DLD1 (cell line): ENCODE data around the gene IL1RAPL1.

ENCODE experiments used
- in situ Hi-C: cut with HindIII; loops from 2 replicates; pipeline ENCODE4 v1.10.0; 2017; ENCODE audit warnings: low sequenced_read_pairs

IL1RAPL1 gene

GRCh38 chrX:29491659-29492058 lies 904.4 kb downstream of the IL1RAPL1 start:
- in situ Hi-C loops, result no loop called here

GRCh38 chrX:29496636-29497180 lies 909.5 kb downstream of the IL1RAPL1 start:
- in situ Hi-C loops, result no loop called here

- in situ Hi-C loops, result no loop called here
These were observed 919.5 kb downstream of the IL1RAPL1 start for GRCh38 chrX:29506729-29507128.

DNA sequence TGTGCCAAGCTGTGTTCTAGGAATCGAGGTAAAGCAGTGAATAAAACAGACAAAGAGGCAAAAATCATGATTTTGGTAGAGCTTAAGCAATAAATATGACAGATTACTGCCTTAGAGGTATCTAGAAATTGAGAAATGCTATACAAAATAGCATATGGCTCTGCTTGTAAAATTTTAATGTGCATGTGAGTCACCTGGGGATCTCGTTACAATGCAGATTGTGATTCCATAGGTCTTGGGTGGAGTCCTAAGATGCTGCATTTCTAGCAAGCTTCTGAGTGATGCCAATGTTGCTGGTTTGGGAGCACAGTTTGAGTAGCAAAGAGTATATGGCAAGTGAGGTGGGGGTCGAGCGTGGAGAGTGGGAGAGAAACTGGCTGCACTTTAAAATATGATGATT lies 930.9 kb downstream of the IL1RAPL1 start:
- in situ Hi-C loops, result no loop called here

DNA sequence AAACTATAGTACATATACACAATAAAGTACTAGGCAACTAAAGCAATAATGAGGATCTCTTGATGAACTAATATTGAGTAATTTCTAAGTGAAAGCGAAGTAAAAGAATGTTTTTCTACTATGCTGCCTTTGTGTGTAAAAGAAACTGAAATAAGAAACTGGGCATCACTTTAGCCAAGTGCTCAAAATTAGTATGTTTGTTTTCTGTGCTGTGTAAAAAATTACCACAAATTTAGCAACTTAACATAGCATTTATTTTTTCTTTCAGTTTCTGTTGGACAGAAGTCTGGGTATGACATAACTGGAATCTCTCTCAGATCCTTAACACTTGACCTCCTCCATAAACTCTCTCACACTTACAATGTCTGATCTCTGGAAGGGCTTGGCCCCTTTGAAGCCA lies 941.0 kb downstream of the IL1RAPL1 start:
- in situ Hi-C loops, result no loop called here

- in situ Hi-C loops, result no loop called here
These were observed 943.3 kb downstream of the IL1RAPL1 start for GRCh38 chrX:29530501-29530900.

GRCh38 chrX:29531336-29531735 lies 944.1 kb downstream of the IL1RAPL1 start:
- in situ Hi-C loops, result no loop called here

- in situ Hi-C loops, result no loop called here
These were observed 948.2 kb downstream of the IL1RAPL1 start for GRCh38 chrX:29535212-29536162.

- in situ Hi-C loops, result no loop called here
These were observed 953.8 kb downstream of the IL1RAPL1 start for GRCh38 chrX:29541038-29541437.

- in situ Hi-C loops, result no loop called here
These were observed 954.9 kb downstream of the IL1RAPL1 start for GRCh38 chrX:29542152-29542551.

DNA sequence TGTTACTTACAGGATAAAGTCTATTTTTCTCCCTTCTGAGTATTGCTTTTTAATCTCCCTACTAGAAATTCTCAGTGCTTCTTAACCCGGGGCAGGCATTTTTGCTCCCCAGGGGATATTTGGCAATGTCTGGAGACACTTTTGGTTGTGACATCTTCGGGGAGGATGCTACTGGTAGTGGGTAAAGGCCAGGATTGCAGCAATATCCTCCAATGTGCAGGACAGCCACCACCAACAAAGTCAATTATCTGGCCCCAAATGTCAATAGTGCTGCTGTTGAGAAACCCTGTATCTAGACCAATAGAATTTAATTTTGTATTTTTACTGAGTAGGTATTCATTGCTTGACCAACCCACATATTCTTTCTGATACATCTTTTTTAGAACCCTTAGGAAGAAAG lies 958.6 kb downstream of the IL1RAPL1 start:
- in situ Hi-C loops, result no loop called here

- in situ Hi-C loops, result no loop called here
These were observed 960.6 kb downstream of the IL1RAPL1 start for GRCh38 chrX:29547877-29548276.

- in situ Hi-C loops, result no loop called here
These were observed 966.3 kb downstream of the IL1RAPL1 start for GRCh38 chrX:29553542-29553941.

DNA sequence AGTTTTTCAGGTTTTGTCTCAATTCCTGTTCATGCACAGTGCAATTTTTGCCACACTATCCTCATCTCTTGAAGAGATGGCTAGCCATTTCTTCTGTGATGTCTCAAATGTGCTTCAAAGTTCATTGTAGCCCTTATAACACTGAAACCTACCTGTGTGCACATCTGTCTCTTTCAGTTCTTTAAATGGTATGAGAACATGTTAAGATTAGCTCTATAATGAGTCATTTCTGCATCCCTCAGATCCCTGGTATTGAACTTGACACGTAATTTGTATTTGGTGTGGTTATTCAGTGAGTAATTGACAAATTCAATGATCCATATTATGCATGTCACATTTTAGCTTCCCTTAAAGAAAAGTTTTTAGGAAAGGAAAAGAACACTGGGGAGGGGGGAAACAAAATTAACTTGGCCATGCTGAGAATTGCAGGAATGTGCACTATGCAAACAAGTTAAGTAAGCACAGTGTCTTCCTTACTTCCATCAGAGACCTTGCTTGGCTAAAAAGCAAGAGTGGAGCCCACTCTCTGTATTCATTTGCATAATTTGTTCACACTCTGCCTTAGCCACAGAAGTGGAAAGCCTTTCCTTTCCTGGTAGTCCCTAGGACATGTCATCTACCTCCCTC lies 968.3 kb downstream of the IL1RAPL1 start:
- in situ Hi-C loops, result no loop called here

DNA sequence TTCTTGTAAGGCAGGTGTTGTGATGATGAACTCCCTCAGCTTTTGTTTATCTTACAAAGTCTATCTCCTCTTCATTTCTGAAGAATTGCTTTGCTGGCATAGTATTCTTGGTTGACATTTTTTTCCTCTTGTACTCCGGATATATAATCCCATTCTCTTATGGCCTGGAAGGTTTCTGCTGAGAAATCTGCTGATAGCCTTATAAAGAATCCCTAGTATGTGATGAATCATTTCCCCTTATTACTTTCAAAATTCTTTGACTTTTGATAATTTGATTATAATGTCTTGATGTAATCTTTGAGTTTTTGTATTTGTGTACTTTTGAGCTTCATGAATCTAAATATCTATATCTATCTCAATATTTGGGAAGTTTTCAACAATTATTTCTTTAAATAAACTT lies 972.8 kb downstream of the IL1RAPL1 start:
- in situ Hi-C loops, result no loop called here

DNA sequence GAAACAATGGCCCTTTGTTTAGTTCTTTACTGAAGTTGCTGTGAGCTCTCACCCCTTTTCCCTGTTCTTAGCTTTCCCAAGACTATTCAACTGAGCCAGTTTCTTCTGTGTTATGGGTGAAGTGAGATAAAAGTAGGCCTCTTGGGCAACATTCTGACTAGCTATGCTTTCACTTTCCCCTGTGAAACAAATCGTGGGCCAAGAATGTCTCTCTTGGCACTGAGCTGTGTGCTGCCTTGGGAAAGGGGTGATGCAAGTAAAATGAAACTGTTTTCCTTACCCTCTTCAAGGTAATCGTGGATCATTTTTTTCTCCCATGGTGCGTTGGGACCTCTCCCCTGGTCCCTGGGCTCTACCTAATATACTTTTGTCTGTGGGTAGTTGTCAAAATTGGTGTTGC lies 974.2 kb downstream of the IL1RAPL1 start:
- in situ Hi-C loops, result no loop called here

GRCh38 chrX:29580560-29580959 lies 993.3 kb downstream of the IL1RAPL1 start:
- in situ Hi-C loops, result no loop called here

GRCh38 chrX:29581223-29581622 lies 994.0 kb downstream of the IL1RAPL1 start:
- in situ Hi-C loops, result no loop called here

GRCh38 chrX:29587107-29587506 lies 999.9 kb downstream of the IL1RAPL1 start:
- in situ Hi-C loops, result no loop called here

DNA sequence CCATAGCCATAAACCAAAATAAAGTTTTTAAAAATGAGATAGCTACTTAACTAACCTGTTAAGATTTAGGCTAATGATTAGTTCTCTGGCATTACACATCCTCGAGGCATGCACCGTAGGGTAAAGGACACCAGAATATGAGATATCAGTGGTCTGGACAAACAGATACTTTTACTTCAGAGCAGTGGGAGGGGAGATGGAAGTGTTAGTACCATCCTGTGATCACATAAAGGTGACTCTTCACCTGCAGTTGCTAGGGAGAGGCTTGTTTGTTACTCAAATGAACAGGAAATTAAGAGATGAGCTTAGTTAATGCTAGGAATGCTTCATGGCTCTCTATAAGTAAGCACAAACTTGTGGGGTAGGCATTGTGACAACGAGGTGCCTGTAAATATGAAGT lies 1003.7 kb downstream of the IL1RAPL1 start:
- in situ Hi-C loops, result no loop called here

DNA sequence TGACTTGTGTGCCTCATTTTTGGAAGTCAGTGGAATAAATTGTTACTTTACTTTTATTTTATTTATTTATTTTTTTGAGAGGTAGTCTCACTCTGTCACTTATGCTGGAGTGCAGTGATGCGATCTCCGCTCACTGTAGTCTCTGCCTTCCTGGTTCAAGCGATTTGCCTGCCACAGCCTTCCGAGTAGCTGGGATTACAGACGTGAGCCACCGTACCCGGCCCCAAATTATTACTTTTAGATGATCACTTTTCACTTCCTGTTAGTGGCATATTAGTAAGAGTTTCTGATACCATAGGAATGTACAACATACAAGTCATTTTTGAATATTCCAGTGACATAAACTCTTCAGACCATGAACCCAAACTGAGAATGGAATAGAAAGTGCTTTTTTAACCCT lies 1017.1 kb downstream of the IL1RAPL1 start:
- in situ Hi-C loops, result no loop called here

DNA sequence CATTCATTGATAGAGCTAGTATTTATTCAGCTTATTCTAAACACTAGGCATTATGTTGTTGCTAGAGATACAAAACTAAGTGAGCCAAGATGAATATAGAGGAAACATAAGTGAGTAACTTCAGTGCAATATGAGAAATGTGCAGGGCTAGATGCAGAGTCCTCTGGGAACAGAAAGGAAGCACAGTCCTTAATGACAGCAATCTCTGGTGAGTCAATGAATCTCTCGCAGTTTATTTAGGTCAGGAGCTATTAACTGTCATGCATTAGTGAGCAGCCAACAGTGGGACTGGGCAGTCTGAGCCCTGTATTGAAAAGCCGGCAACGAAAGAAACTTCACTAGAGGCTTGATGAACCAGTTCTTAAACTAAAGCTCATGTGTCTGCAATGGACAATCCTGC lies 1030.0 kb downstream of the IL1RAPL1 start:
- in situ Hi-C loops, result no loop called here
